ENCODE measurements around the gene SREK1.

- TF ChIP-seq CTCF (IDR thresholded peaks at IDR 0.05) (no peak), POLR2AphosphoS5 (IDR thresholded peaks at IDR 0.05) (no peak)
Measured at GRCh38 chr5:66179297-66180051, 35.4 kb downstream of the SREK1 start.
